ENCODE data around the gene SAFB. TPM values are rescaled to one million over a fixed set of nuclear protein-coding genes. Genes with fewer than 3 reads are reported as not detected.

Gene SAFB
- total RNA-seq, 1 donor, result 33.7 TPM

GRCh38 chr19:5680437-5681368, 57.8 kb downstream of the SAFB start, which contains the start of the genes HSD11B1L and MICOS13:
HSD11B1L (plus strand) TSS chr19:5681027; CDS start chr19:5684833, 3,806 bp downstream.
MICOS13 (minus strand) TSS chr19:5680516; CDS start chr19:5680486, 30 bp downstream.
- Histone ChIP-seq H3K9me3 (ENCODE audit: low read depth, low read length) (no peaks in the 10 kb centered on the region), H3K36me3 (ENCODE audit: insufficient read depth, low read length) (no peaks in the 10 kb centered on the region), H3K79me2 (ENCODE audit: insufficient read depth, low read length) (peaks cover 12% of the 10 kb centered on the region), H3K4me3 (ENCODE audit: insufficient read depth, low read length) (peak within 1 kb of the TSS; percentile 99), H3K4me1 (ENCODE audit: insufficient read depth, low read length) (peaks cover 12% of the 10 kb centered on the region), H3K27me3 (ENCODE audit: insufficient read depth, low read length) (no peaks in the 10 kb centered on the region), H3K27ac (ENCODE audit: low read depth, low read length) (peak within 1 kb of the TSS; percentile 92), H2AFZ (ENCODE audit: low read length) (peak within 1 kb of the TSS; percentile 91), H4K20me1 (ENCODE audit: insufficient read depth, low read length) (no peaks in the 10 kb centered on the region), H3K4me2 (ENCODE audit: insufficient read depth, low read length) (peak within 1 kb of the TSS; percentile 90)
- peak; percentile 99 for DNase-seq (ENCODE audit: insufficient read length, low spot score, missing footprints)
- TF ChIP-seq CTCF (IDR thresholded peaks at IDR 0.05; ENCODE audit: extremely low read depth, low read depth, low read length), result no peak

GRCh38 chr19:5681391-5682106, 58.7 kb downstream of the SAFB start:
- Histone ChIP-seq H3K27ac (ENCODE audit: low read depth, low read length) (no peak overlapping the region), H2AFZ (ENCODE audit: low read length) (peak overlapping the region; percentile 42), H3K4me1 (ENCODE audit: insufficient read depth, low read length) (peaks cover 12% of the 10 kb centered on the region), H3K4me2 (ENCODE audit: insufficient read depth, low read length) (peak overlapping the region; percentile 90), H3K27me3 (ENCODE audit: insufficient read depth, low read length) (no peaks in the 10 kb centered on the region), H3K4me3 (ENCODE audit: insufficient read depth, low read length) (peak overlapping the region; percentile 99), H4K20me1 (ENCODE audit: insufficient read depth, low read length) (no peaks in the 10 kb centered on the region), H3K9me3 (ENCODE audit: low read depth, low read length) (no peaks in the 10 kb centered on the region), H3K36me3 (ENCODE audit: insufficient read depth, low read length) (no peaks in the 10 kb centered on the region), H3K79me2 (ENCODE audit: insufficient read depth, low read length) (peaks cover 12% of the 10 kb centered on the region)
- peak; percentile 87 for DNase-seq (ENCODE audit: insufficient read length, low spot score, missing footprints)
- TF ChIP-seq CTCF (IDR thresholded peaks at IDR 0.05; ENCODE audit: extremely low read depth, low read depth, low read length), result no peak

- Histone ChIP-seq H3K4me3 (ENCODE audit: insufficient read depth, low read length) (no peak overlapping the region), H4K20me1 (ENCODE audit: insufficient read depth, low read length) (no peaks in the 10 kb centered on the region), H3K27ac (ENCODE audit: low read depth, low read length) (no peak overlapping the region), H3K79me2 (ENCODE audit: insufficient read depth, low read length) (peaks cover 12% of the 10 kb centered on the region), H3K27me3 (ENCODE audit: insufficient read depth, low read length) (no peaks in the 10 kb centered on the region), H3K36me3 (ENCODE audit: insufficient read depth, low read length) (no peaks in the 10 kb centered on the region), H3K4me1 (ENCODE audit: insufficient read depth, low read length) (peaks cover 12% of the 10 kb centered on the region), H2AFZ (ENCODE audit: low read length) (no peak overlapping the region), H3K9me3 (ENCODE audit: low read depth, low read length) (no peaks in the 10 kb centered on the region), H3K4me2 (ENCODE audit: insufficient read depth, low read length) (no peak overlapping the region)
- DNase-seq (ENCODE audit: insufficient read length, low spot score, missing footprints), result no peak
- no peak for TF ChIP-seq CTCF (IDR thresholded peaks at IDR 0.05; ENCODE audit: extremely low read depth, low read depth, low read length)
These were observed 59.2 kb downstream of the SAFB start for GRCh38 chr19:5682107-5682482.

Data from osteoblast (primary cell).